Activated CD4-positive, alpha-beta T cell treated with anti-CD3 and anti-CD28 coated beads for 1 hour (primary cell): ENCODE measurements around the gene SHISA9.
"Not testable (repeated sequence)": the region's sequence is repeated elsewhere in the genome, so short reads cannot be mapped to it uniquely, and the experiment has no call there.

Source experiments
- DNase-seq: peaks from one replicate; pipeline ENCODE4 v3.0.0-alpha.2; 2020

Gene SHISA9

DNA sequence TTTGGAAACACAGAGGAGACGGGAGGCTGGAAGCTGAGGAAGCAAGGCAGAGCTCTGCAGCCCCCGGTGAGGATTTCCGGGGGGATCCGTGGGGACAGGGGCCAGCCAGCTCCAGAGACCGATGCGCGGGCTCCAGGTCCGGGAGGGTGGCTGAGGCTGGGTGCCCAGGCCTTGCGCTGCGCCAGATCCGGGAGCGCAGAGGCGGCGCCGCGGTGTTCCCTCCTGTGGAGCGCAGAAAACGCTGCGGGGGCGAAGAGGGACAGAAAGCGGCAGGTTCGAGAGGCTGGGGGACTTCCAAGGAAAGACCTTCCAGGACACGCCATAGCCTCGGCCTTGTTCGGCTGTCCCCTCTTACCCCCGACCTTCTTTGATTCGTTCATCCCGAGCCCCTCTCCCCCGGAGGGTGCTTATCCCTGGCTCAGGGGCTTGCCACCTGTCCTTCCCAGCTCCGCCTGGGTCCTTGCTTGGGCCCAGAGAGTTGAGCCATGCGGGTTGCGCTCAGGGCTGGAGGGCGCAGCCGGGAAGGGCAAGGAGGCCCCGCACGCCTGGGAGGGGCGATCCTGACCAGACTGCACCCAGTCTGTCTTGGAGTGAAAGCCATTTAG lies 697 bp upstream of the SHISA9 start:
- DNase-seq: no peak

DNA sequence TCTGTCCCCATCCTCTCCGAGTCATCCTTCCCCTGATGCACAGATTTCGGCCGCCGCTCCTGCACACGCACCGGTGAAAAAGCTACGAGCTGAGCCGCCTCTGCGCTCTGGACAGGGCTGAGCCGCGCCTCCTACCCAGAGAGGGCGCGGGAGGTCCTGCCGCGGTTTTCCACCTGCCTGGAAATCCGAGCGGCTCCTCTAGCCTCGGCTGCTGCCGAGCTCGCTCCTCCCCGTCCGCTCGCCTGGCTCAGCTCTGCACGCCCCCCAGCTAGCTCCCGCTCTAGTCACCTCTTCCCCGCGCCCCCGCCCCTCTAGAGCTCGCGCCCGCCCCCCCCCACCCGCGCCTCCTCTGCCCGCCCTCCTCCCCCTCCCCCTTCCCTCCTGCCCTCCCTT lies 198 bp upstream of the SHISA9 start:
- DNase-seq: no peak

DNA sequence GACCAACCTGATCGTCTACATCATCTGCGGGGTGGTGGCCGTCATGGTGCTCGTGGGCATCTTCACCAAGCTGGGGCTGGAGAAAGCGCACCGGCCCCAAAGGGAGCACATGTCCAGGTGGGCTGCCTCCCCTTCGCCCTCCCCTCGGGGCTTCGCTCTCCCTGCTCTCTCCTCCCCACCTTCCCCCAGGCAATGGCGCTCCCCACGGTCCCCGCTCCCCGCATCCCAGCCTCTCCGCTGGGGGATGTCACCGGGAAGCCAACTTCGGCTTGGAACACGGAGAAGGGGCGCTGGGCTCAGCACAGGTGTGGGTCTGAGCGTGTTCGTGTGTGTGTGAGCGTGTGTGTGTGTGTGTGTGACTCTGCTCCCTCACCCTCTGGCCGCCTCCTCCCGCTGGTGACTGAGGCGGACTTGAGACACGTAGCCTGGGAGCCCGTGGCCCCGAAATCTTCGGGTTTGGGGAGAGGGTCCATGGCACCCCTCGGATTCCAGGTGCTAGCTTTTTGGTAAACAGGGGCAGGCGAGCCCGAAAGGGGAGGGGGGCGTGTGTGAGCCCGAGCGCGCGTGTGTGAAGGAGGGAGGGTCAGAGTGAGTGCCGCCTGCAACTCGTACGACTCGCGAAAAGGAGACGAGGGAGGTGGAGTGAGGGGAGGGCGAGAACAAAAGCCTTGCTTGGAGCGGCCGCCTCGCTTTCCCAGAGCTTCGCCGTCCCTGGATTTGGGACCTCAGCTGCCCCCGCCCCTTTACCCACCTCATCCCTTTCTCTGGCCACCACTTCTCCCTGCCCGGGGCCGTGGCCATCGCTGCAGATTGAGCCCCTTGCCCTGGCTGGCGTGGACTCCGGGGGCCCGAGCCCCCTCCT lies 1.3 kb downstream of the SHISA9 start:
- no peak for DNase-seq

DNA sequence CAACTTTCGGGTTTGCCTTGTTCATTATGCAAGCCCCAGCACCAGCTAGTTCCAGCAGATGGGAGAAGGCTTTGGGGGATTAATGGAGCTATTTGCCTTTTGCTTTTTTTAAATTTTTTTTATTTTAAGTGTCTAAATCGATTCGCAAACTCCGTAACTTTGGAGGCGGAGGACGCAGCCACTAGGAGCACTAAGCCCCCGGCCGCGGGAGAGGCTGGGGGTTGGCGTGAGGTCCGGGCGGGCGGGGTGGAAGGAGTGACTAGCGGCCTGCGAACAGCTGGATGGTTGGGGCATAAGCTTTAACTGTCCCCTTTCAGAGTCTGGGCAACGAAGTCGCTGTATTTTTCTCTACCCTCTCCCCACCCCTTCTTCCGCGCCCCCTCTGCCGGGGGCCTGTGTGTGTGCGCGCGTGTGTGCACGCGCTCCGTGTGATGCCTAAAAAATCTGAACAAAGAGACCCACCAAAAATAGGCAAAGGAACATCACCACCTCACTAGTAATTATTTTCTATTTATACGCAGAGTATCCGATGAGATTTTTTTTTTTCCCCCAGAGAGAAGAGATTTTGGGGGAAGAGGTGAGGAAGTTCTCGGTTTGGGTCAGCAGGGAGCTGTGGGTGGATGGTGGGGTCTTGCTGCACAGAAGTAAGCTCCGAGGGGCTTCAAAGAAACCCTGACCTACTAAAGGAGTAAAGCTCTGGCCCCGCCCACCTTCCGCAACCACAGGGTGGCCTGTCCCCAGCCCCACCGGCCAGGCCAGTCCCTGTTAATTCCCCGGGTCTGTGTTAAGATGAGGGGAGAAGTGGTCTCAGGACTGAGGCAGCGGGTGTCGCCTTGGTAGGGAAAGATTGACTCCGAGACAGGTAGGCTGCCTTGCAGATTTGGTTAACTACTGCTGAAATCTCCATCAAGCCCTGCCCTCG lies 2.3 kb downstream of the SHISA9 start:
- DNase-seq: no peak

DNA sequence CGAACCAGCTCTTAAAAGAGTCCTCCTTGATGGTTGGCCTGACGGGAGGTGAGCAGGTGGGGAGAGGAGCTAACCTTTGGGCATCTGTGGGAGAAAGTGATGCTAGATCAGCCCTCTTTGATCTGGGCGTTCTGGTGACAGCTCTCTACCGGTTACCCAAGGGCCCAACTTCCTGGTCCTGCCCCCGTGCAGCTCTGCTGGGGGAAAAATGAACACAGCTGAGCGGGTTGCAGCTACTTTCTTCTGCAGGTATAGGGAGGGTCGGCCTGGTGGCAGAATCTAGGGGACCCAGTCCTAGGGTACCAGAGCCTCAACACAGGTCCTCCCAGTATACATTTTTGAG lies 2.9 kb downstream of the SHISA9 start:
- no peak for DNase-seq

DNA sequence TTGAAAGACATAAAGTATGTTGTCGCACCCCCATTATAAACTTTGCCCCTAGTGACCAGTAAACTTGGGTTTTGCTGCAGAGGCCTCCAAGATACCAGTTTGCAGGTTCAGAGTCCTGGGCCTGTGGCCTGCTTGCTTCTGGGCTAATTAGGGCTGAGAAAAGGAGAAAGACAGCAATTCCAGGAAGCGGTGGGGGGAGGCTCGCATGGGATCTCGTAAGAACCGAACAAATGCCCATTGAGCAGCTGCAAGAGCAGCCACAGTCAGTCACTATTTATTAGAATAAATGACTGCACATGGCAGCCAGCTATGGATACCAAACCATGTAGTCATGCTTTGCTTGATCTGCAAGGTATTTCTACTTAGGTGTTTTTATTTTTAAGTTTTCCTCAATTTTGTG lies 4.9 kb downstream of the SHISA9 start:
- DNase-seq: no peak

DNA sequence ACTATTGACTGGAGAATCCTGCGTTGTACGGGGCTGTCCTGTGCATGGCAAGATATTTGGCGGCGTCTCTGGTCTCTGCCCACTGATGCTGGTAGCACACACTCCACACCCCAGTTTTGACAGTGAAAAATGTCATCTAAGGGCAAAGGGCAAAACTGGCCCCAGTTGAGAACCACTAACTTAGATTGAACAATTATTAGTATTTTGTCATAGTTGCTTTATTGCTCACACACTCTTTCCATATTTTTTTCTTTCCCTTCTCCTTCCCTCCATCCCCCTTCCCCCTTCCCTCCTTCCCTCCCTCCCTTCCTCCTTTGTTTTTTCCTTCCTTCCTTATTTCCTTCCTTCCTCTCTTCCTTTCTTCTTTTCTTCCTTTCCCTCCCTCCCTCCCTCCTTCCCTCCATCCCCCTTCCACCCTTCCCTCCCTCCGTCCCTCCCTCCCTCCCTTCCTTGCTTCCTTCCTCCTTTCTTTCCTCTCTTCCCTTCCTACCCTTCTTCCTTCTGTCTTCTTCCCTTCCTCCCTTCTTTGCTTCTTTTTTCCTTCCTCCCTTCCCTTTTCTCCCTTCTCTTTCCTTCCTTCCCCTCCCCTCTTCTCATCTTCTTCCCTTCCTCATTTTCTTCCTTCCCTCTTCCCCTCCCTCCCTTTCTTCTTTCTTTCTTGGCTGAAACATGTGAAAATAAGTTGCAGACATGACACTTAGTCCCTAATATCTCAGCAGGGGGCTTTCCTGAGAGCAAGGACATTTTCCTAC lies 5.5 kb downstream of the SHISA9 start:
- DNase-seq: no peak

DNA sequence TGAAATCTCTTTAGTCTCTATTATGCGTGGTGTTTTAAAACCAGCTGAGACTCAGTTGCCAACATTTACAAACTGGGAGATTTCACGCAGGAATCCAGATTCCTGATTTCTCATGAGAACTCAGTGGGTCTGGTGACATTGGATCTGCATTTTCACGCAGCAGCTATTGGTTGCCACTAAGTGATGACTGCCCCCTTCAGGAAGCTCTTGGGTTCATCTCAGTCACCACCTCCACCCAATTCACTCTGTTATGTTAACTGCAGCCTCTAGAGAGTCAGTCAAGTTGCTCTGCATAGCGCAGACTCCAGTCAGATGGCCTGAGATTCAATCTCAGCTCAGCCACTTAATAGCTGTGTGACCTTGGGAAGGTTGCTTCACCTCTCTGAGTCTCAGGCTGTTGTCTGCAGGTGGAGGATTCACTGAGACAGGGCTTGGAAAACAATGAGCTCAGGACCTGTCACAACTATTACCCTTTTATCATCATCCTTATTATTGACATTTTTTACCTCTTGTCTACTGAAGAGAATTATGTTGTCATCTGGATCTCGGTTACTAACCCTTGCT lies 6.4 kb downstream of the SHISA9 start:
- no peak for DNase-seq

DNA sequence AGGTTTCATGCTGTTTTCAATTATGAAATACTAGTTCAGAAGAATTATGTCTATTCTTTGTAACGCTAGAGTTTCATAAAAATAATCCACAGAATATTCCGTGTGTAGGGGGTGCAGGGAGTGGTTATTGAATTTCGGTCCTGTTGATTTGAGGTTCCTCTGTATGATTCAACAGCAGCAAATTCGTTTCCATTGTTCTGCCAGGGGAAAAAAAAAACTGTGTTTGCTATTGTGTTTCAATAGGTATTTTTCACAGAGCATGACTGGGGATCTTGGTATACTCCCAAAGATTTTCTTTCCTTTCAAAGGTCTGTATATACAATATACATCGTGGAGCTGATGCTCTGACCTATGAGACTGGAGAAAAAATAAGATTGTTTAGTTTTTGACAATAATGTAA lies 15.8 kb downstream of the SHISA9 start:
- no peak for DNase-seq

DNA sequence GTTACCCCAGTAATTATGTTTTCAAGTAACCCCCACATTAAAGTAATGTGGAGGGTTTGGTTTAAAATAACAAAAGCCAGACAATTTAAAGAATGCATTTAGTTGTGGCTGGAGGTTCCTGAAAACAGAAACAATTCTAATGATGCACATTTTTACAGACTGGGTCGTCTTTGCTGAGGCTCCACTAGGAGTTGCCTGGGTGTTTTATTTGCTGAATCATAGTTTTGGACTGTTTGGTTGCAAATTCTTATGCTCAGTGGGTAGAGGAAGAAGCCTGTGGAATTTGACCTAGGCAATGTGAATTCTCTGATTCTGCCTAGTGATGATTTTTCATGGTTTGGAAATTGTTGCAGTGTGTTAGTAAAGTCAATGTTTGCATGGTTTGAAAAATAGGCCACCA lies 16.3 kb downstream of the SHISA9 start:
- no peak for DNase-seq

DNA sequence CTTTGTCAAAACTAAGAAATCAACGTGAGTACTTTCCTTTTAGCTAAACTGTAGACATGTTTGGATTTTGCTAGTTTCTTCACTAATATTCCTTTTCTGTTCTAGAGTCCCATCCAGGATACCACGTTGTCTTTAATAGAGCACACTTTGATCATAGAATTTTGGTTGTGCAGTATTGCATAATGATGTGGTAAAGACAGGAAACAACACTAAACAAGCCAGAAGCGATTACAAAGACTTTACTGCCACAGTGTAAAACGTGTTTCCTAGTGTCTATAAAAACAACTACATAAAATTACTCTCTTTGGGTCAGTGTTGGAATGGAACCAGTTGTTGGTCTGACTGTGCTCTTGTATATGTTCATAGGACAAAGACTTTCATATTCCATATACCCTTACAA lies 19.3 kb downstream of the SHISA9 start:
- no peak for DNase-seq

DNA sequence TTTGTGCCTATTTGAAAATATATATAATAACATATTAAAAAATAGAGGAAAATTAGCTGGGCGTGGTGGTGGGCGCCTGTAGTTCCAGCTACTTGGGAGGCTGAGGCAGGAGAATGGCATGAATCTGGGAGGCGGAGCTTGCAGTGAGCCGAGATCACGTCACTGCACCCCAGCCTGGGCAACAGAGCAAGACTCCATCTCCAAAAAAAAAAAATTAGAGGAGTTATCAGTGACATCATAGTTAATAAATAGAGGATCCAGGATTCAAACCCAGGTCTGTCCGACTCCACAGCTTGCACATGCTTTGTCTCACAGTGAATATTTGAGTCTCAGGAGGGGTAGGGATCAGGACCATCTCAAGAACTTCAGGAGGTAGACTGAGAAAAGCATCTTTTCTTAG lies 22.2 kb downstream of the SHISA9 start:
- DNase-seq: not testable (repeated sequence)

DNA sequence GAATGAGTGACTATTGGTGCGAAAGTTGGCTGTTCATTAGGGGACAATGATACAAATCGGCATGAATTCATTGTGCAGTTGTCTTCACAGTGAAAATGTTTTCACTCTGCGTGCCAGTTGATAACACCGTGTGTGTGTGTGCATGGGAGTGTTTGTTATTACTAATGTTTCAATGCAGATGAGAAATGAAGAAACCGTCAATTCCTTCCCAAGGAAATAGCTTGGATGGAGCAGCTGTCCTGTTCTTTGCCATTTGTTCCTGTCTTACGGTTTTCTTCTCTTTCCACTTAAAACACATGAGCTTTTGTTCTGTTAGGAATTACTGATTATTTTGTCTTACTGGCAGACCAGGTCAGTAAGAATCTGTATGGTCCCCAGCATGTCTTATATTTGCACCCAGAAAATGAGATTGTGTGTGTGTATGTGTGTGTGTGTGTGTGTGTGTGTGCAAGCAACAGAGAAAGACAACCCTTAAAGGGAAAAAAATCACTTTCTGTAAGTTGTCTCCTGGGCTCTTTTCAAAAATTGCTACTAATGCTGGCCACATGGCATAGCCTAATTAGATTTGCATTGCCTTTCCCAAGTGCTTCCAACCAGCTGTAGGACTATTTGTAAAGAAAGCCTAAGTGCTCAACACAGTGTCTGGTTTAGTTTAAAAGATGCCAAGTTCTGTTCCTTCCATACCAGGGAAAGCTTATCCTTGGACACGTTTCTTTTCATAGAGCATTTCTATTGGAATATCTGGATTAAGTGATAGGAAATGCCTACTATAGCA lies 23.8 kb downstream of the SHISA9 start:
- no peak for DNase-seq

DNA sequence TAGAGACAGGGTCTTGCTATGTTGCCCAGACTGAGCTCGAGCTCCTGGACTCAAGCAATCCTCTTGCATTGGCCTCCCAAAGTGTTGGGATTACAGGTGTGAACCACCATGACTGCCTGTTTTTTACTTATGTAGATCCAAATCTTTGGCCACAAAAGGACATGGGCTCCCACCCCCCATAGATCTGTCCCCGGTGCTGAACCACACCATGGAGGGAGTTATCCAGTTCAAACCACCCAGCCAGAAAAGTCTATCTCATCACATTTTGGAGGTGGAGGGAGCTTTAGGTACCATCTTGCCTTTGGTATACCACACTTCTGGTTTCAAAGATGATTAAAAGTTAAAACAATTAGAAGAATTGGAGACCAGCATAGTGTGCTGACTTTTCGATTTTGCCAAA lies 26.2 kb downstream of the SHISA9 start:
- no peak for DNase-seq

DNA sequence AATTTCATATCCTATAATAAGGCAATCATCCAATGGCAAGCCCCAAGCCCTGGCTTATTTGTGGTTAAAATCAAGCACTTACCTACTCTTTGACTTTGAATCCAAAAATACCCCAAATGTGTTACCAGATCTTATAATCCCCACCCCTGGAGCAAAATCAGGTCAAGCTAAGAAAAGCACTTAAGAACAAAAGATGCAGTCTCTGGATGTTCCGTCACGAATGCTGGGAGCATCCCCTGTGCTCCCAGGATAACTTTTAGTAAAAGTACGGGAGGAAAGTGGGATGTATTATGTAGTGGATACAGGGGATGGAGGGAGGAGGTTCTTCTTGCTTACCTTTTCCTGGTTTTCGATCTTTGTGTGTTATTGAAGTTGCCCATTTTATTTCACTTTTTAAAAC lies 29.5 kb downstream of the SHISA9 start:
- no peak for DNase-seq

DNA sequence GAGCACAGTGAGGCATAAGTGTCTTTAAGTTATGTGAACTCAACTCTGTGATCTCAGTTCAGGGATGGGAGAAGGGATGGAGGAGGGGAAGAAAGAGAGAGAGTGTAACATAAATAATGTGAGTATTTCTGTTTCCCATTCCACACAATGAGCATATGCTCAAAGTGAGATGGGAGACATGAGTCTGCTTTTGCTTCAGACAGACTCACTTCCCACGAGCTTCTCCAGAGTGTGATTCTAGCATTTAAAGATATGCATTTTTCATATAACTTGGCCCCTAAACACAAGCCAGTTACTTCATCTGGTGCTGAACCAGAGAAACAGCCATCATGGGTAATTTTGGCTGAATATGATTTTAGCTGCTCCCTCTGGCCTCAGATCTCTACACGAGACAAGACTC lies 35.0 kb downstream of the SHISA9 start:
- no peak for DNase-seq

DNA sequence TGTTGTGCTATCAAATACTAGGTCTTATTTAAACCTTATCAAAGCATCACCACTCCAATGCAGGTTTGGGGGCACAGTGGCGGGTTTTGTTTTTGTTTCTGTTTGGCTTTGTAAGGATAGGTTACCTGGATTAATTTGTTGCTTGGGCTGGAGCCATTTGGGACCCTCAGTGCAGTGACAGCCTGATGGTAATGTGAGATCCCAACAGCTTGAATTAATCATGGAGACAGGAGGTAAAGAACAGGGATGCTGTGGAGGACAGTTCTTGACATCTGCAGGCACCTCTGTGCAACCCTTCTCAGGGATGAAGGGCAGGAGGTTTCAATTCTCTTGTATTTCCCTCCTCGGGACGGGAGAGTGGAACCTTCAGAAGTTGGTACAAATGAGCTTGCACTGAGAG lies 40.5 kb downstream of the SHISA9 start:
- no peak for DNase-seq

DNA sequence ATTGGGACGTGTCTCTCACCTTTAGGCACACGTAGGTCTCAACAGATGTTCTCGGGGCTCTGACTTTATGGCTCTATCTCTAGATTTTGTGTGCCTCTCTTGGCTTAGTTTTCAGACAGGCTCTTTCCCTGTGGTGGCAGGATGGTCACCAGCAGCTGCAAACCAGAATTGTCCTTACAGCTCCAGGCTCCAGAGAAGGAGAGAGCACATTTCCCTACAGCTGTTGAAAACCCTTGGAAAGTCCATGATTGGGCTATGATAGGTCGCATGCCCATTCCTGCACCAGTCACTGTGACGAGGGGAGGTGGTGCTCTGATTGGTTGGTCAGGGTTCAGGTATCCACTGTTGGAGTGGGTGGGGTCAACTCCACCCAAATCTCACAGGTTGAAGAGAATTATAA lies 41.5 kb downstream of the SHISA9 start:
- no peak for DNase-seq

DNA sequence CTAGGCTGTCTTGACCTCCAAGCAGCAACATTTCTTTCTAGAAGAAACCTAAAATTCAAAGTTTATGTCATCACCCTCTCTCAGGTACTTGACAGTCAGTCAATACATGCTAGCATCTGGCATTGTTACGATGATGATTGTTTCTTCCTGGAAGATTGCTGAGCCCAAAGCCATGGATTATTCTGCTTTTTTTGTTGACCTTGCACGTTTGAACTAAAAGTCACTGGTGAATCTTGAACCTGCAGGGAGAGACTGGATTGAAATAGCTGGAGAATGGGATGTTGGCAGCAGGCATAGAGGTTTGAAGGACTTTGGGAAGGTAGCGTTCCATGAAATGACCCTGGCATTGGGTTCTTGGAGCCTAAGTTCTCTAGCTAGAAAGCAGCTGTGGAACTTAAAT lies 42.9 kb downstream of the SHISA9 start:
- DNase-seq: no peak

DNA sequence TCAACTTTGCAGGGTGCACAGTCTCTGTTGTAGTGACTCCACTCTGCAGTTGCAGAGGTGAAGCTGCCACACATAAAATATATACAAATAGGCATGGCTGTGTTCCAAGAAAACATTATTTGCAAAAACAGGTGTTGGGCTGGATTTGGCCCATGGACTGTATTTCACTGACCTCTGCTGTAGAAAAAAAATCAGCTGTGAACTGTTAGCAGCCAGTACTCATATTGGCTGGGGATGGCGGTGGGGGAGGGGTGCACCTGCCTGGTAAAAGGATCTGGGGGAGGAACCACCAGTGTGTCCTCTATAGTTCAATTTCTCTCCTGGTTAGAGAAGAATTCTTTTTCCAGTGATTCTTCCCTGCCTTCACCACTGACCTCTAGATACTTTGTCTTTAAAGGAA lies 50.0 kb downstream of the SHISA9 start:
- no peak for DNase-seq

DNA sequence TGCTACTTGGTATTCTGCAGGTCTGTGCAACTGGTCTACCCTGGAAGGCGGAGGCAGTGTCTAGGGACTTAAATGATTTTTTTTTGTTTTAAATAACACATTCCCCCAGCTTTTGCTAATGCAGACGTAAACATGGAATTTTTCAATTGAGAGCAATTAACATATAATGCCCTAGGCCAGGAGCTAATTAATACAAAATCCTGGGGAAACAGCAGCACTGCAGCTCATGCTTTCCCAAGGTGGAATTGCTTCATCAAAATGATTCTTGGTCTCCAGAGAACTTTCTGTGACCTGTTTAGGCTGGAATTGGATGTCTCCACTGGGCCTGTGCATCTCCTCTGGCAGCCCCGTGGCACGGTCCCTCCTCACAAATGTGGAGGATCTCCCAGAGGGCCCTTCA lies 50.6 kb downstream of the SHISA9 start:
- no peak for DNase-seq

DNA sequence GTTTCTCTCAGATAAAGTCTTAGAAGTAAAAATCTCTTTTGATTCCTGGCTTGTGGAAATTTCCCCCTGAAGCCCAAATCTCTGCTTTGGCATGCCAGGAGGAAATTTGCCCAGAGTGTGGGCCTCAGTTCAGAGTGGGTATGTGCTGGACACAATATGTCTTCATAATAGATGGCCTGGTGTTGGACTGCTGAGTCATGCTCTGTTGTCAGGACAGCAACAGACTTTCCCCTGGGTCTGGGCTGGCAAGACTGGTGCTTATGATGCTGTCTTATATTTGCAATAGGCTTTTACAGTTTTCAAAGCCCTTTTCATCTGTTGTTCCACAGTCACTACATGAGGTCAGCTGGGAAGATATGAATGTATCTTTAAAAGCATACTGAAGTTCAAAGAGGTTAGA lies 57.0 kb downstream of the SHISA9 start:
- no peak for DNase-seq
